Medulla oblongata (tissue), 1 donor: ENCODE measurements around the gene ANOS1.

Source experiments
- DNase-seq: peaks from one replicate; pipeline ENCODE4 v3.0.0-alpha.2; 2015; ENCODE audit errors: extremely low spot score

ANOS1 gene

DNA sequence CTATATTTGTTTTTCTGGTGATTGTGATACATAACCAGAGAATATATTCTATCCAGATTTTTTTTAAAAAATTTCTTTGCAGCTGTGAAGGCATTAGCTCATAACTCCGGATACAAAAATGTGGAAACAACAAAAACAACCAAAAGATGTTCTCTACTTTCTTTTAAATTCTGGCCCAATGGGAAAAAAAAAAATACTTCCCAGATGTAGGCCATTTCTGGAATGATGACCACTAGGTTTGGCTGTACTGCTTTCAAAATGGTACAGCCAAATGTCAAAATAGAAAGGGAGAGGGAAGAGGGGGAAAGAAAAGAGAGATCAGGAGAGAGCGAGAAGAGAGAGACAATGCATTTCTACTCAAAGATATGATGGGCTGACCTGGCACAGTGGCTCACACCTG is 14.6 kb downstream of the ANOS1 start:
- no peak for DNase-seq

DNA sequence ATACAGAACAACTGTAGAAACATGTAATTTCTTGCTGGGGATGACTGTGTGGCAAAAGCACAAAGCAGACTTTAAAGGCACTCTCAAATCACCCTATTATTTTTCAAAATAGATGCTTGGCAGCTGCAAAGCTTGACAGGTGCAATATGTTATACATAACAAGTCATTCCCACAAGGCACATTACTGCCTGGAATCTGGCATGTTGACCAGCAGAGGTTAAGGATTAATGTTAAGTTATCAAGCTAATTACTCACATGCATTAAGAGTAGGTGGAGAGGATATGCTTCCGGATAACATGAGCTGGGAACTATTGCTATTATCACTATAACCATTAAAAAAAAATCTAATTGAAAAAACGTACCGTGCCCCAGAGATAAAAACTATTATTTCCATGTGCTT is 17.8 kb downstream of the ANOS1 start:
- DNase-seq, result no peak

GRCh38 chrX:8711401-8711800 is 20.5 kb downstream of the ANOS1 start:
- no peak for DNase-seq

GRCh38 chrX:8704184-8704583 is 27.8 kb downstream of the ANOS1 start:
- no peak for DNase-seq

DNA sequence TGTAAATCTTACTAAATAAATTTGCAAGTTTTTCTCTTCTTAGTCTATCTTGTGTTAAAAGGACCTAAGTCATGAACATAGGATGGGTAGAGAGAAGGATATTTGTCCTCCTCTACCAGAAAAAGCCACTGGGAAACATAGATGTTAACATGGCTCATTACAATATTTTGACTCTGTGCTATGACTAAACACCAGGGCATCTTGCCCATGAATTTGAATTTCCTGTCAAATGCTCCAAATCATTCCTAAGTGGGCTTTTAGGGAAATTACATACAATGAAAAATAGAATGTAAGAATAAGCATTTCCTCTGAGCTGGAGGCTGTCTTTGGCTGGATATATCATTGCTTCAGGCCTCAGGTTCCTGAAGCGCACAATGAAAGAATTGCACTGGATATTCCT is 39.1 kb downstream of the ANOS1 start:
- no peak for DNase-seq

DNA sequence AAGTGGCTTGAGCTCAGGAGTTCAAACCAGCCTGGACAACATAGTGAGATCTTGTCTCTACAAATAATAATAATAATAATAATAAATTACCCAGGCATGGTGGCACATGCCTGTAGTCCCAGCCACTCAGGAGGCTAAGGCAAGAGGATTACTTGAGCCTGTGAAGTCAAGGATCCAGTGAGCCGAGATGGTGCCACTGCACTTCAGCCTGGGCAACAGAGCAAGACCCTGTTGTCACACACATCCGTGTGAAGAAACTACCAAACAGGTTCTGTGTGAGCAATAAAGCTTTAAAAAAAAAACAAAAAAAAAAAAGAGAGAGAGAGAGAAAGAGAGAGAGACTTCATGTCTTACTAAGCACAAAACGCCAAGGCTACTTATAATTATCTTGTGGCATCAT is 42.5 kb downstream of the ANOS1 start:
- no peak for DNase-seq

GRCh38 chrX:8688776-8689175 is 43.2 kb downstream of the ANOS1 start:
- no peak for DNase-seq

- DNase-seq, result peak; percentile 2
Observed at GRCh38 chrX:8684201-8684965, 47.6 kb downstream of the ANOS1 start.

GRCh38 chrX:8683687-8684086 is 48.2 kb downstream of the ANOS1 start:
- DNase-seq, result no peak

GRCh38 chrX:8679550-8679949 is 52.4 kb downstream of the ANOS1 start:
- no peak for DNase-seq

- DNase-seq, result no peak
Observed at GRCh38 chrX:8675006-8675630, 56.8 kb downstream of the ANOS1 start.

DNA sequence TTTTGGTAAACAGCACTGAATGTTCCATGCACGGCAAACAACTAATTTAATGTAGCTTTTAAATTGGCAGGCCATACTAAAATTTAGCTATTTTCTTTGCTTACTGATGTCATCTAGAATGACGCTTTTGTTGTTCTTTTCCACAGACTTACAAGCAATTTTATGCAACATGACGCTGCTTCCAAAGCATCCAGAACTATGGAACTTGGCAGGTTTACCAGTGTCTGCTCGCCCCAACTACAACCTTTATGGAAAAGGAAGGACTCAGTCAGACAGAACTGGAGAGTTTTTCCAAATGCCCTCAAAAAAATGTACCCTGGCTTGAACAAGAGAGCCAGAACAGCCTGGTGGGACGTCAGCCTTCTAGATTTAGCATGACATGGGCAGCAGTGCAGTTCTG is 58.7 kb downstream of the ANOS1 start:
- peak; percentile 13 for DNase-seq

GRCh38 chrX:8672176-8672575 is 59.8 kb downstream of the ANOS1 start:
- DNase-seq, result no peak

- DNase-seq, result no peak
Observed at GRCh38 chrX:8668813-8669212, 63.1 kb downstream of the ANOS1 start.

DNA sequence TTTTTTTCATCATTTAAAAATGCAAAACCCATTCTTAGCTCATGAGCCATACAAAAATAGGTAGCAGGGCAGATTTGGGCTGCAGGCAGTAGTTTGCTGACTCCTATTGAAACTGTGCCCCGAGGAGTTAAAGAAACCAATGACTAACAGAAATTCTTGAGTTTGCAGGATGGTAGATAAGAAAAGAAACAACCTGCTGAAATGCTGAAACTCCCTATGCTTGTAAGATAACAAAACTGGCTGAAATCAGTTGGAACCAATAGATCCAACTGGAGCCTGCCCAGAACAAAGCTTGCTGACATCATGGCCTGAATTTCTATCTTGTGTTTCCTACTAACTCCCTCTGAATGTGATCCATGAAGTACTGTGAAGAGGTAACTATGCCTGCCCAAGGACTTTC is 68.6 kb downstream of the ANOS1 start:
- no peak for DNase-seq

DNA sequence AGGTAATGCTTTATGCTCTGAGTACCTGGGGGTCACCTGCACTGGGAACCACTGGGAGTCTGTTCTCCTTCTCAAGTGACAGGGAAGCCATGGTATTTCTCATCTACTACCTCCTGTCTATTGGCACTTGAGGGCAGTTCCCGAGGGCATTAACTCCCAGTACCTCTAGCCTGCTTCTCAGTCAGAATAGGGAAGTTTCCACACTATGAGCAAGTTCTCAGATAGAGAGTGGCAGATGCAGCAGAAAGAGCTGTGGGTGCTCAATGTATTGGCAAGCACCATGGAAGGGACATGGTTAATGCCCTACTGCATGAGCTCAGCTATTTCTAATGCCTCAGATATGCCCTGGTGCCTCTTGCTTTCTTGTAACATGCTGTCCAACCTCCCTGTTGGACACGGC is 74.1 kb downstream of the ANOS1 start:
- no peak for DNase-seq

GRCh38 chrX:8653956-8654355 is 78.0 kb downstream of the ANOS1 start:
- DNase-seq, result no peak

- DNase-seq, result no peak
Observed at GRCh38 chrX:8649969-8650368, 82.0 kb downstream of the ANOS1 start.

GRCh38 chrX:8647176-8647575 is 84.8 kb downstream of the ANOS1 start:
- DNase-seq, result no peak

GRCh38 chrX:8639949-8640475 is 91.9 kb downstream of the ANOS1 start:
- no peak for DNase-seq

DNA sequence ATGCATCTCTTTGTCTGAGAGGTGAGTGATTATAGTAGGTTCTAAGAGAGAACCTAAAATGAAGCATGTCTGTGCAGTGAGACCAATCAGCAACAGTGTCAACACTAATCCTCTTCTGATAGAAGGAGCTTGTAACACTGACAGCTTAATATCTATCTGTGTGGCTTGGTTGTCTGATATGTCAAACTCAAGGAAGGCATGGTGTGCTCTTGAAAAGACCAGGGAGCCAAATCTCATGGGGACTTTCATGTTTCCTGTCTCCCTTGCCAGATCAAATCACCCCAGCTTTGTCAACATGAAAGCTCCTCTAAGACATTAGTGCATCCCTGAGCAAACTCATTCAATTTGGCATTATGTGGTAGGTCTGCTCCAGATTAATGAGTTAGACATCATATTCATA is 95.4 kb downstream of the ANOS1 start:
- DNase-seq, result no peak

- DNase-seq, result no peak
Observed at GRCh38 chrX:8635812-8636211, 96.1 kb downstream of the ANOS1 start.

DNA sequence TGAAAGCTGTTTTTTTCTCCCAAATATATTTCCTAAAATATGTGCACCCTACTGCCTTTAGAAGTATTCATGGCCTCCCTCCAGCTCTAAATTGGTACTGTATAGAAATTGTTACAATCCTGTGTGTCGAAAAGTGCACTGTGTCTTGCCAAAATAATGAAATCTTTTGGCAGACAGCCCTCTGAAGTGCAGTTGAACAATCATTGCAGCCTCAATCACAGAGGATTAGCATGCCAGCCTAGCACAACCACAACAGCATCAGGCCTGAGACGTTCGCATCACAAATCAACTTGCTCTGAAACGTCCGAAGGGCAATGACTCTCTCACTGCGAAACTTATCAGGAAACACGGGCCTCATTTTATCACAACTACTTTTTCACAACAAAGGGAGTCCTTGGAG is 99.0 kb downstream of the ANOS1 start:
- DNase-seq, result no peak
